HepG2 (cell line): ENCODE results near the gene TK2. TPM values are rescaled to one million over a fixed set of nuclear protein-coding genes. Genes with fewer than 3 reads are reported as not detected.

ENCODE experiments used
- ATAD3A ChIP-seq: sonication (generic); formaldehyde crosslinking; IDR thresholded peaks from 2 replicates; pipeline ENCODE4 v1.4.0; 2020; ENCODE audit warnings: missing genetic modification reagents
- CCDC6 ChIP-seq: sonication (generic); formaldehyde crosslinking; IDR thresholded peaks from 2 replicates; pipeline ENCODE4 v1.8.1; 2022; ENCODE audit warnings: mild to moderate bottlenecking, missing genetic modification reagents, moderate library complexity
- DR1 ChIP-seq: sonication (generic); formaldehyde crosslinking; IDR thresholded peaks from 2 replicates; pipeline ENCODE4 v1.8.0; 2021; ENCODE audit warnings: mild to moderate bottlenecking, missing genetic modification reagents, inconsistent platforms
- ELF3 ChIP-seq: IDR thresholded peaks from 2 replicates; pipeline ENCODE4 v1.6.1; 2016; ENCODE audit warnings: missing genetic modification reagents, missing compliant biosample characterization
- ESRRA ChIP-seq: sonication (generic); formaldehyde crosslinking; IDR thresholded peaks from 2 replicates; pipeline ENCODE4 v1.5.1; 2020; ENCODE audit warnings: mild to moderate bottlenecking, low read depth, missing genetic modification reagents
- KDM3A ChIP-seq: IDR thresholded peaks from 2 replicates; pipeline ENCODE4 v1.6.1; 2018; ENCODE audit warnings: low read depth, missing compliant biosample characterization
- MED1 ChIP-seq: sonication (generic); formaldehyde crosslinking; IDR thresholded peaks from 2 replicates; pipeline ENCODE4 v1.4.0; 2020; ENCODE audit warnings: missing genetic modification reagents
- NFRKB ChIP-seq: fragments of 450-650 bp; IDR thresholded peaks from 2 replicates; pipeline ENCODE4 v1.6.1; 2017
- NKX3-1 ChIP-seq: sonication (generic); formaldehyde crosslinking; IDR thresholded peaks from 2 replicates; pipeline ENCODE4 v1.5.0; 2020; ENCODE audit warnings: missing genetic modification reagents
- PHB2 ChIP-seq: fragments of 450-650 bp; IDR thresholded peaks from 2 replicates; pipeline ENCODE4 v1.6.1; 2018; ENCODE audit not compliant: partially characterized antibody
- ZNF224 ChIP-seq: sonication (generic); formaldehyde crosslinking; IDR thresholded peaks from 2 replicates; pipeline ENCODE4 v1.5.0; 2020; ENCODE audit warnings: mild to moderate bottlenecking, missing genetic modification reagents
- ZNF263 ChIP-seq: sonication (generic); formaldehyde crosslinking; IDR thresholded peaks from 2 replicates; pipeline ENCODE4 v1.4.0; 2020; ENCODE audit warnings: missing genetic modification reagents
- ZNF629 ChIP-seq: sonication (generic); formaldehyde crosslinking; conservative IDR thresholded peaks from 2 replicates; pipeline ENCODE4 v1.5.0; 2020; ENCODE audit warnings: missing genetic modification reagents
- ZNF768 ChIP-seq: sonication (generic); formaldehyde crosslinking; IDR thresholded peaks from 2 replicates; pipeline ENCODE4 v1.4.0; 2020; ENCODE audit warnings: missing genetic modification reagents
- ZNF788 ChIP-seq: sonication (generic); formaldehyde crosslinking; IDR thresholded peaks from 2 replicates; pipeline ENCODE4 v1.5.0; 2020; ENCODE audit warnings: mild to moderate bottlenecking, missing genetic modification reagents, borderline replicate concordance
- polyA plus RNA-seq, 8 experiments: library from polyadenylated mRNA; depleted of rRNA in 3 of 8; stranded (reverse) in 7 of 8; unstranded in 1 of 8; fragments of >200 nt; fragmentation: Illumina TruSeq in 4 of 8; extraction: Trizol in 4 of 8; gene quantifications; 2 replicates each; pipeline versions ENCODE4 v1.2.1 to v1.2.3, GENCODE V29; 2011 to 2016; ENCODE audit warnings: low read depth in 4 of 8, missing spikeins in 1 of 8, mixed read lengths in 1 of 8; ENCODE audit not compliant: insufficient read depth in 1 of 8
- total RNA-seq, 5 experiments: library from RNA; depleted of rRNA; stranded (reverse); fragments of >200 nt; fragmentation: Illumina TruSeq; extraction: Trizol; gene quantifications; 2 replicates each; pipeline ENCODE4 v1.2.3, GENCODE V29; 2016; ENCODE audit warnings: low read depth in 1 of 5
- TF ChIP-seq, protein P1 (sequence below): sonication (generic); formaldehyde crosslinking; IDR thresholded peaks from 2 replicates; pipeline ENCODE4 v1.4.0; 2020; ENCODE audit warnings: low read depth, mild to moderate bottlenecking, missing genetic modification reagents
- TF ChIP-seq, protein P2 (sequence below): sonication (generic); formaldehyde crosslinking; IDR thresholded peaks from 2 replicates; pipeline ENCODE4 v1.5.0; 2020; ENCODE audit warnings: mild to moderate bottlenecking, missing genetic modification reagents, moderate library complexity
- TF ChIP-seq, protein P3 (sequence below): sonication (generic); formaldehyde crosslinking; IDR thresholded peaks from 2 replicates; pipeline ENCODE4 v1.4.0; 2020; ENCODE audit warnings: missing genetic modification reagents, borderline replicate concordance
- TF ChIP-seq, protein P4 (sequence below): sonication (generic); formaldehyde crosslinking; conservative IDR thresholded peaks from 2 replicates; pipeline ENCODE4 v1.8.1; 2023; ENCODE audit warnings: missing genetic modification reagents
- TF ChIP-seq, protein P5 (sequence below): sonication (generic); formaldehyde crosslinking; IDR thresholded peaks from 2 replicates; pipeline ENCODE4 v1.4.0; 2020; ENCODE audit warnings: missing genetic modification reagents; ENCODE audit errors: not compliant biosample characterization
- TF ChIP-seq, protein P6 (sequence below): sonication (generic); formaldehyde crosslinking; IDR thresholded peaks from 2 replicates; pipeline ENCODE4 v1.8.1; 2023; ENCODE audit warnings: missing genetic modification reagents, mild to moderate bottlenecking, borderline replicate concordance

The TK2 gene
- total and polyA plus RNA-seq, 2 of the 13 experiments (the other 11 are each of a cell fraction or from before 2014, with no cell fraction given): 18.7 to 21.0 TPM

- TF ChIP-seq, protein P1, sequence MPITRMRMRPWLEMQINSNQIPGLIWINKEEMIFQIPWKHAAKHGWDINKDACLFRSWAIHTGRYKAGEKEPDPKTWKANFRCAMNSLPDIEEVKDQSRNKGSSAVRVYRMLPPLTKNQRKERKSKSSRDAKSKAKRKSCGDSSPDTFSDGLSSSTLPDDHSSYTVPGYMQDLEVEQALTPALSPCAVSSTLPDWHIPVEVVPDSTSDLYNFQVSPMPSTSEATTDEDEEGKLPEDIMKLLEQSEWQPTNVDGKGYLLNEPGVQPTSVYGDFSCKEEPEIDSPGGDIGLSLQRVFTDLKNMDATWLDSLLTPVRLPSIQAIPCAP (CRISPR knock-in tag): no peak
- TF ChIP-seq NKX3-1 (CRISPR knock-in tag) (no peak), ZNF768 (CRISPR knock-in tag) (peak; percentile 85; the same call in 1 of the 2 replicates), ZNF788 (no peak), PHB2 (no peak), CCDC6 (CRISPR knock-in tag) (0 out of 2 replicates have a peak, but pooled peaks have one; percentile 14), ZNF263 (CRISPR knock-in tag) (no peak), MED1 (CRISPR knock-in tag) (peak; percentile 17; the same call in 1 of the 2 replicates), ZNF224 (CRISPR knock-in tag) (no peak), DR1 (no peak), NFRKB (no peak), ELF3 (no peak), ZNF629 (no peak), ATAD3A (CRISPR knock-in tag) (no peak), ESRRA (no peak), KDM3A (CRISPR knock-in tag) (no peak)
- TF ChIP-seq, protein P2, sequence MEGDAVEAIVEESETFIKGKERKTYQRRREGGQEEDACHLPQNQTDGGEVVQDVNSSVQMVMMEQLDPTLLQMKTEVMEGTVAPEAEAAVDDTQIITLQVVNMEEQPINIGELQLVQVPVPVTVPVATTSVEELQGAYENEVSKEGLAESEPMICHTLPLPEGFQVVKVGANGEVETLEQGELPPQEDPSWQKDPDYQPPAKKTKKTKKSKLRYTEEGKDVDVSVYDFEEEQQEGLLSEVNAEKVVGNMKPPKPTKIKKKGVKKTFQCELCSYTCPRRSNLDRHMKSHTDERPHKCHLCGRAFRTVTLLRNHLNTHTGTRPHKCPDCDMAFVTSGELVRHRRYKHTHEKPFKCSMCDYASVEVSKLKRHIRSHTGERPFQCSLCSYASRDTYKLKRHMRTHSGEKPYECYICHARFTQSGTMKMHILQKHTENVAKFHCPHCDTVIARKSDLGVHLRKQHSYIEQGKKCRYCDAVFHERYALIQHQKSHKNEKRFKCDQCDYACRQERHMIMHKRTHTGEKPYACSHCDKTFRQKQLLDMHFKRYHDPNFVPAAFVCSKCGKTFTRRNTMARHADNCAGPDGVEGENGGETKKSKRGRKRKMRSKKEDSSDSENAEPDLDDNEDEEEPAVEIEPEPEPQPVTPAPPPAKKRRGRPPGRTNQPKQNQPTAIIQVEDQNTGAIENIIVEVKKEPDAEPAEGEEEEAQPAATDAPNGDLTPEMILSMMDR (CRISPR knock-in tag): peak; percentile 74
- TF ChIP-seq, protein P3, sequence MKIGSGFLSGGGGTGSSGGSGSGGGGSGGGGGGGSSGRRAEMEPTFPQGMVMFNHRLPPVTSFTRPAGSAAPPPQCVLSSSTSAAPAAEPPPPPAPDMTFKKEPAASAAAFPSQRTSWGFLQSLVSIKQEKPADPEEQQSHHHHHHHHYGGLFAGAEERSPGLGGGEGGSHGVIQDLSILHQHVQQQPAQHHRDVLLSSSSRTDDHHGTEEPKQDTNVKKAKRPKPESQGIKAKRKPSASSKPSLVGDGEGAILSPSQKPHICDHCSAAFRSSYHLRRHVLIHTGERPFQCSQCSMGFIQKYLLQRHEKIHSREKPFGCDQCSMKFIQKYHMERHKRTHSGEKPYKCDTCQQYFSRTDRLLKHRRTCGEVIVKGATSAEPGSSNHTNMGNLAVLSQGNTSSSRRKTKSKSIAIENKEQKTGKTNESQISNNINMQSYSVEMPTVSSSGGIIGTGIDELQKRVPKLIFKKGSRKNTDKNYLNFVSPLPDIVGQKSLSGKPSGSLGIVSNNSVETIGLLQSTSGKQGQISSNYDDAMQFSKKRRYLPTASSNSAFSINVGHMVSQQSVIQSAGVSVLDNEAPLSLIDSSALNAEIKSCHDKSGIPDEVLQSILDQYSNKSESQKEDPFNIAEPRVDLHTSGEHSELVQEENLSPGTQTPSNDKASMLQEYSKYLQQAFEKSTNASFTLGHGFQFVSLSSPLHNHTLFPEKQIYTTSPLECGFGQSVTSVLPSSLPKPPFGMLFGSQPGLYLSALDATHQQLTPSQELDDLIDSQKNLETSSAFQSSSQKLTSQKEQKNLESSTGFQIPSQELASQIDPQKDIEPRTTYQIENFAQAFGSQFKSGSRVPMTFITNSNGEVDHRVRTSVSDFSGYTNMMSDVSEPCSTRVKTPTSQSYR: no peak
- TF ChIP-seq, protein P4, sequence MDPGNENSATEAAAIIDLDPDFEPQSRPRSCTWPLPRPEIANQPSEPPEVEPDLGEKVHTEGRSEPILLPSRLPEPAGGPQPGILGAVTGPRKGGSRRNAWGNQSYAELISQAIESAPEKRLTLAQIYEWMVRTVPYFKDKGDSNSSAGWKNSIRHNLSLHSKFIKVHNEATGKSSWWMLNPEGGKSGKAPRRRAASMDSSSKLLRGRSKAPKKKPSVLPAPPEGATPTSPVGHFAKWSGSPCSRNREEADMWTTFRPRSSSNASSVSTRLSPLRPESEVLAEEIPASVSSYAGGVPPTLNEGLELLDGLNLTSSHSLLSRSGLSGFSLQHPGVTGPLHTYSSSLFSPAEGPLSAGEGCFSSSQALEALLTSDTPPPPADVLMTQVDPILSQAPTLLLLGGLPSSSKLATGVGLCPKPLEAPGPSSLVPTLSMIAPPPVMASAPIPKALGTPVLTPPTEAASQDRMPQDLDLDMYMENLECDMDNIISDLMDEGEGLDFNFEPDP (CRISPR knock-in tag): no peak
- TF ChIP-seq, protein P5, sequence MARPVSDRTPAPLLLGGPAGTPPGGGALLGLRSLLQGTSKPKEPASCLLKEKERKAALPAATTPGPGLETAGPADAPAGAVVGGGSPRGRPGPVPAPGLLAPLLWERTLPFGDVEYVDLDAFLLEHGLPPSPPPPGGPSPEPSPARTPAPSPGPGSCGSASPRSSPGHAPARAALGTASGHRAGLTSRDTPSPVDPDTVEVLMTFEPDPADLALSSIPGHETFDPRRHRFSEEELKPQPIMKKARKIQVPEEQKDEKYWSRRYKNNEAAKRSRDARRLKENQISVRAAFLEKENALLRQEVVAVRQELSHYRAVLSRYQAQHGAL (CRISPR knock-in tag): no peak
- TF ChIP-seq, protein P6, sequence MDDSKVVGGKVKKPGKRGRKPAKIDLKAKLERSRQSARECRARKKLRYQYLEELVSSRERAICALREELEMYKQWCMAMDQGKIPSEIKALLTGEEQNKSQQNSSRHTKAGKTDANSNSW (CRISPR knock-in tag): no peak
Measured at GRCh38 chr16:66515596-66516508, 34.1 kb downstream of the TK2 start (continued).
